HG03064 (cell line): ENCODE results near the gene GALNT18.

Experiments used
- ATAC-seq: cut with Tn5 transposase; IDR thresholded peaks from one replicate; pipeline ENCODE4 v1.9.1; 2021; ENCODE audit warnings: low read depth; ENCODE audit not compliant: unreplicated experiment

Gene GALNT18

GRCh38 chr11:11332141-11332710 is 289.6 kb downstream of the GALNT18 start:
- ATAC-seq: no peak

- ATAC-seq: no peak
Measured at GRCh38 chr11:11329062-11329806, 292.6 kb downstream of the GALNT18 start.

GRCh38 chr11:11324090-11324489 is 297.7 kb downstream of the GALNT18 start:
- ATAC-seq: no peak

GRCh38 chr11:11322101-11322500 is 299.7 kb downstream of the GALNT18 start:
- no peak for ATAC-seq

GRCh38 chr11:11320825-11321224 is 301.0 kb downstream of the GALNT18 start:
- ATAC-seq: no peak

GRCh38 chr11:11318961-11319360 is 302.8 kb downstream of the GALNT18 start:
- ATAC-seq: no peak

GRCh38 chr11:11318461-11318860 is 303.3 kb downstream of the GALNT18 start:
- ATAC-seq: no peak

GRCh38 chr11:11316651-11317230 is 305.1 kb downstream of the GALNT18 start:
- no peak for ATAC-seq

GRCh38 chr11:11313902-11314692 is 307.7 kb downstream of the GALNT18 start:
- ATAC-seq: no peak

- no peak for ATAC-seq
Measured at GRCh38 chr11:11313426-11313825, 308.4 kb downstream of the GALNT18 start.

- no peak for ATAC-seq
Measured at GRCh38 chr11:11312738-11313137, 309.1 kb downstream of the GALNT18 start.

- no peak for ATAC-seq
Measured at GRCh38 chr11:11311169-11311568, 310.6 kb downstream of the GALNT18 start.

- ATAC-seq: no peak
Measured at GRCh38 chr11:11309906-11310305, 311.9 kb downstream of the GALNT18 start.

GRCh38 chr11:11308249-11308648 is 313.6 kb downstream of the GALNT18 start:
- ATAC-seq: no peak

GRCh38 chr11:11306855-11307254 is 314.9 kb downstream of the GALNT18 start:
- no peak for ATAC-seq

- ATAC-seq: no peak
Measured at GRCh38 chr11:11304550-11304949, 317.3 kb downstream of the GALNT18 start.

GRCh38 chr11:11302565-11302964 is 319.2 kb downstream of the GALNT18 start:
- ATAC-seq: no peak

- ATAC-seq: no peak
Measured at GRCh38 chr11:11301212-11301611, 320.6 kb downstream of the GALNT18 start.

GRCh38 chr11:11297578-11297977 is 324.2 kb downstream of the GALNT18 start:
- no peak for ATAC-seq

- no peak for ATAC-seq
Measured at GRCh38 chr11:11296434-11296833, 325.4 kb downstream of the GALNT18 start.

GRCh38 chr11:11294551-11294855 is 327.3 kb downstream of the GALNT18 start:
- no peak for ATAC-seq
